ENCODE measurements around the gene PPP1R3E.

- no peak for TF ChIP-seq YY1 (IDR thresholded peaks at IDR 0.05; ENCODE audit: low read depth)
- TF ChIP-seq EP300 (IDR thresholded peaks at IDR 0.05; ENCODE audit: borderline replicate concordance), result no peak
- TF ChIP-seq TCF12 (IDR thresholded peaks at IDR 0.05; ENCODE audit: low read depth), result no peak
- no peak for TF ChIP-seq ZBTB7A (IDR thresholded peaks at IDR 0.05; ENCODE audit: low read depth)
- no peak for TF ChIP-seq NFIC (IDR thresholded peaks at IDR 0.05)
- TF ChIP-seq MAX (IDR thresholded peaks at IDR 0.05), result no peak
- TF ChIP-seq TAF1 (IDR thresholded peaks at IDR 0.05; ENCODE audit: low read depth), result no peak
- no peak for TF ChIP-seq REST (IDR thresholded peaks at IDR 0.05; ENCODE audit: low read depth)
- TF ChIP-seq USF1 (IDR thresholded peaks at IDR 0.05), result no peak
- TF ChIP-seq RAD21 (IDR thresholded peaks at IDR 0.05; ENCODE audit: low read depth), result no peak
- TF ChIP-seq FOXM1 (IDR thresholded peaks at IDR 0.05; ENCODE audit: borderline replicate concordance, low read depth), result no peak
- TF ChIP-seq CEBPB (IDR thresholded peaks at IDR 0.05), result no peak
- TF ChIP-seq CREB1 (IDR thresholded peaks at IDR 0.05; ENCODE audit: low read depth), result no peak
Observed at GRCh38 chr14:23252006-23252405, 50.7 kb downstream of the PPP1R3E start.
